H1 (cell line): ENCODE data around the gene RNF187. TPM values are rescaled to one million over a fixed set of nuclear protein-coding genes. Genes with fewer than 3 reads are reported as not detected.

Experiments
- CTCF ChIA-PET: fragments of 300-600 bp; sonication (Branson Sonifier 250); formaldehyde crosslinking; loops from one replicate; lab custom pipeline; 2021; ENCODE audit not compliant: partially characterized antibody; lab: Charles Lee
- POLR2A ChIA-PET: fragments of 300-600 bp; sonication (Branson Sonifier 250); formaldehyde crosslinking; loops from one replicate; lab custom pipeline; 2021; ENCODE audit warnings: inconsistent platforms; ENCODE audit not compliant: partially characterized antibody; lab: Charles Lee
- DNase-seq, 2 experiments: peaks; one replicate each; pipeline versions ENCODE4 v3.0.0 to v3.0.0-alpha.2; 2010 to 2022; ENCODE audit warnings: low spot score in 2 of 2, low read depth in 1 of 2, mixed read lengths in 1 of 2
- FAIRE-seq: peaks from 2 replicates; lab custom pipeline; 2011; peaks lifted over from hg19 to GRCh38; lab: Jason Lieb, UNC
- H2AFZ ChIP-seq: 2 replicates; pipeline ENCODE4 v1.8.1; 2012; ENCODE audit warnings: low read length, inconsistent platforms
- H2AK5ac ChIP-seq: 2 replicates; pipeline ENCODE4 v1.6.1; 2013; ENCODE audit warnings: low read depth, low read length
- H2BK120ac ChIP-seq: replicated peaks from 2 replicates; pipeline ENCODE3; 2013; ENCODE audit warnings: low read depth, low read length, inconsistent platforms
- H2BK12ac ChIP-seq: 2 replicates; pipeline ENCODE4 v1.6.1; 2013; ENCODE audit warnings: low read depth, low read length
- H2BK15ac ChIP-seq: 2 replicates; pipeline ENCODE4 v1.6.1; 2013; ENCODE audit warnings: low read length
- H2BK20ac ChIP-seq: 2 replicates; pipeline ENCODE4 v1.6.1; 2013; ENCODE audit warnings: low read length
- H2BK5ac ChIP-seq: 2 replicates; pipeline ENCODE4 v1.6.1; 2013; ENCODE audit warnings: low read depth, low read length
- H3K14ac ChIP-seq: 2 replicates; pipeline ENCODE4 v1.6.1; 2013; ENCODE audit warnings: inconsistent platforms; ENCODE audit not compliant: insufficient read length
- H3K18ac ChIP-seq: 2 replicates; pipeline ENCODE4 v1.6.1; 2013; ENCODE audit warnings: low read length; ENCODE audit errors: extremely low read depth
- H3K23ac ChIP-seq: 2 replicates; pipeline ENCODE4 v1.6.1; 2013; ENCODE audit warnings: inconsistent platforms; ENCODE audit not compliant: insufficient read length
- H3K23me2 ChIP-seq: 2 replicates; pipeline ENCODE4 v1.6.1; 2013; ENCODE audit warnings: low read depth, low read length
- H3K27ac ChIP-seq: 2 replicates; pipeline ENCODE4 v1.6.1; 2011; ENCODE audit warnings: low read depth, low read length, inconsistent platforms
- H3K27me3 ChIP-seq, 4 experiments: replicated peaks in 1 of 4; 1 replicate in 1 of 4; 2 replicates in 3 of 4; pipeline versions ENCODE4 v1.6.1 to v1.8.1; 2011 to 2013; ENCODE audit warnings: low read length in 3 of 4, mild to moderate bottlenecking in 3 of 4, inconsistent platforms in 2 of 4, mixed read lengths in 2 of 4, moderate library complexity in 1 of 4; ENCODE audit not compliant: control insufficient read depth in 3 of 4, insufficient read depth in 3 of 4; ENCODE audit errors: extremely low read depth in 1 of 4
- H3K36me3 ChIP-seq, 4 experiments: 2 replicates each; pipeline versions ENCODE4 v1.6.1 to v1.8.1; 2011 to 2013; ENCODE audit warnings: mild to moderate bottlenecking in 4 of 4, low read length in 3 of 4, moderate library complexity in 2 of 4, control low read depth in 1 of 4, inconsistent platforms in 1 of 4; ENCODE audit not compliant: insufficient read depth in 4 of 4, control insufficient read depth in 2 of 4
- H3K4ac ChIP-seq: replicated peaks from 2 replicates; pipeline ENCODE3; 2013; ENCODE audit warnings: low read length, low read depth, mixed read lengths, inconsistent platforms; ENCODE audit not compliant: insufficient read length
- H3K4me1 ChIP-seq, 4 experiments: replicated peaks in 1 of 4; 1 replicate in 1 of 4; 2 replicates in 3 of 4; pipeline versions ENCODE4 v1.6.1 to v1.8.1; 2011 to 2013; ENCODE audit warnings: low read length in 3 of 4, inconsistent platforms in 2 of 4, mixed read lengths in 1 of 4; ENCODE audit not compliant: insufficient read depth in 4 of 4, control insufficient read depth in 3 of 4
- H3K4me2 ChIP-seq, 2 experiments: 2 replicates each; pipeline versions ENCODE4 v1.6.1 to v1.8.1; 2011 to 2013; ENCODE audit warnings: low read depth in 2 of 2, low read length in 2 of 2, control low read depth in 1 of 2, inconsistent platforms in 1 of 2, mild to moderate bottlenecking in 1 of 2; ENCODE audit not compliant: insufficient read depth in 1 of 2
- H3K4me3 ChIP-seq, 4 experiments: fragments of 200-600, 300-600 bp in 1 of 4; sonication (generic), shearing (Covaris generic), sonication (Bioruptor Twin) in 1 of 4; 2 replicates each; pipeline versions ENCODE4 v1.5.1 to v1.8.1; 2011 to 2016; ENCODE audit warnings: low read length in 4 of 4, low read depth in 3 of 4, control low read depth in 2 of 4, inconsistent platforms in 2 of 4, mild to moderate bottlenecking in 2 of 4, mixed read lengths in 1 of 4, moderate library complexity in 1 of 4; ENCODE audit not compliant: insufficient read depth in 2 of 4; ENCODE audit errors: extremely low read depth in 1 of 4
- H3K56ac ChIP-seq: replicated peaks from 2 replicates; pipeline ENCODE3; 2013; ENCODE audit warnings: low read depth, mild to moderate bottlenecking, mixed read lengths, low read length, inconsistent platforms; ENCODE audit not compliant: insufficient read length
- H3K79me1 ChIP-seq: 2 replicates; pipeline ENCODE4 v1.6.1; 2013; ENCODE audit warnings: low read depth, low read length, control low read depth
- H3K79me2 ChIP-seq, 2 experiments: 2 replicates each; pipeline versions ENCODE4 v1.6.1 to v1.8.1; 2012 to 2013; ENCODE audit warnings: low read length in 2 of 2, mild to moderate bottlenecking in 2 of 2, inconsistent platforms in 1 of 2; ENCODE audit not compliant: insufficient read depth in 2 of 2, control insufficient read depth in 1 of 2
- H3K9ac ChIP-seq, 4 experiments: replicated peaks in 1 of 4; 1 replicate in 1 of 4; 2 replicates in 3 of 4; pipeline versions ENCODE4 v1.6.1 to v1.8.1; 2011 to 2013; ENCODE audit warnings: low read depth in 3 of 4, low read length in 3 of 4, control low read depth in 2 of 4, mild to moderate bottlenecking in 2 of 4, moderate library complexity in 2 of 4, inconsistent platforms in 1 of 4; ENCODE audit errors: extremely low read depth in 1 of 4
- H3K9me3 ChIP-seq, 2 experiments: 2 replicates each; pipeline versions ENCODE4 v1.6.1 to v1.8.1; 2012 to 2013; ENCODE audit warnings: mild to moderate bottlenecking in 2 of 2, moderate library complexity in 2 of 2, control low read depth in 1 of 2, inconsistent platforms in 1 of 2, low read depth in 1 of 2, low read length in 1 of 2, mixed read lengths in 1 of 2; ENCODE audit not compliant: insufficient read depth in 2 of 2
- H4K20me1 ChIP-seq, 2 experiments: replicated peaks in 1 of 2; 2 replicates each; pipeline versions ENCODE3 to v1.8.1; 2011 to 2013; ENCODE audit warnings: inconsistent platforms in 2 of 2, low read length in 2 of 2, mild to moderate bottlenecking in 1 of 2; ENCODE audit not compliant: insufficient read depth in 2 of 2, control insufficient read depth in 1 of 2
- H4K5ac ChIP-seq: 2 replicates; pipeline ENCODE4 v1.6.1; 2013; ENCODE audit warnings: low read length, low read depth, mixed read lengths, inconsistent platforms; ENCODE audit not compliant: insufficient read length
- H4K8ac ChIP-seq: 2 replicates; pipeline ENCODE4 v1.8.0; 2013; ENCODE audit warnings: mild to moderate bottlenecking, moderate library complexity, low read length, inconsistent platforms; ENCODE audit not compliant: insufficient read depth; ENCODE audit errors: extremely low read depth
- H4K91ac ChIP-seq: replicated peaks from 2 replicates; pipeline ENCODE3; 2013; ENCODE audit warnings: low read length, mixed read lengths, inconsistent platforms; ENCODE audit not compliant: insufficient read length
- KDM4A ChIP-seq: IDR thresholded peaks from one replicate; pipeline ENCODE4 v1.7.1; 2012; ENCODE audit warnings: low read depth, mild to moderate bottlenecking, moderate library complexity, low read length, inconsistent platforms; ENCODE audit not compliant: severe bottlenecking
- RXRA ChIP-seq: IDR thresholded peaks from 2 replicates; pipeline ENCODE4 v1.6.1; 2011; ENCODE audit warnings: low read depth, mild to moderate bottlenecking, low read length, moderate library complexity; ENCODE audit not compliant: insufficient read depth
- SP1 ChIP-seq: IDR thresholded peaks from 2 replicates; pipeline ENCODE4 v1.6.1; 2011; ENCODE audit warnings: low read depth, low read length
- TCF12 ChIP-seq: IDR thresholded peaks from 2 replicates; pipeline ENCODE4 v1.6.1; 2011; ENCODE audit warnings: low read depth, mild to moderate bottlenecking, low read length
- WGBS, 2 experiments: shearing (Covaris generic) in 1 of 2; methylation state at CpG; one replicate each; pipeline versions ENCODE4 v1.1.6 to v1.1.7; 2013 to 2015; ENCODE audit warnings: low lambda C conversion rate in 2 of 2, mixed read lengths in 2 of 2, inconsistent platforms in 1 of 2, low coverage in 1 of 2, missing lambda C conversion rate in 1 of 2; ENCODE audit not compliant: insufficient replicate concordance in 2 of 2, insufficient coverage in 1 of 2, insufficient read length in 1 of 2; ENCODE audit errors: extremely low coverage in 1 of 2, missing lambda C conversion rate in 1 of 2; 5-methylcytosine and 5-hydroxymethylcytosine counted together
- polyA plus RNA-seq, 7 experiments: library from polyadenylated mRNA; depleted of rRNA in 3 of 7; stranded (reverse) in 5 of 7; unstranded in 2 of 7; fragments of >200 nt in 5 of 7; fragments of 200-250 nt in 2 of 7; gene quantifications; 1 replicate in 5 of 7; 2 replicates in 1 of 7; 4 replicates in 1 of 7; pipeline versions ENCODE4 v1.2.1 to v1.2.3, GENCODE V29; 2011 to 2013; ENCODE audit warnings: missing spikeins in 2 of 7, mixed read lengths in 2 of 7
- total RNA-seq: library from RNA; stranded (reverse); fragmentation: NEBNext Ultra II Directional; extraction: Animal tissue kit (Norgen Biotek cat#: 25700); gene quantifications from 2 replicates; pipeline ENCODE4 v1.2.1, GENCODE V29; 2021

Gene RNF187
- total and polyA plus RNA-seq, 2 of the 8 experiments (the other 6 are each of a cell fraction or from before 2014, with no cell fraction given): 47.0 to 113 TPM

- peaks cover 16 to 80% (median 57%) of the 10 kb centered on the region in 4 experiments for H3K27me3 ChIP-seq
- POLR2A ChIA-PET: interaction anchor here (0.6 to 7.8 kb wide), 7 partner anchors 10 to 70 kb away, joined by 3 to 82 read pairs (median 5); a partner anchor contains a TSS
- no peak for DNase-seq
Observed at GRCh38 chr1:228445490-228445842, 41.7 kb upstream of the RNF187 start.

More at GRCh38 chr1:228445490-228445842, 41.7 kb upstream of the RNF187 start:
- Histone ChIP-seq H2AFZ (peak overlapping the region; percentile 63; the same call in 1 of the 2 replicates), H2AK5ac (no peak overlapping the region), H3K4ac (no peak overlapping the region), H3K14ac (no peak overlapping the region), H3K56ac (no peak overlapping the region), H4K20me1 (no peaks in the 10 kb centered on the region), H3K9me3 (no peaks in the 10 kb centered on the region), H2BK15ac (no peak overlapping the region), H3K23me2 (peaks cover 8% of the 10 kb centered on the region), H3K36me3 (no peaks in the 10 kb centered on the region), H4K5ac (no peak overlapping the region), H3K9ac (no peak overlapping the region), H3K18ac (no peak overlapping the region), H3K4me3 (peak overlapping the region; percentile 31 to 71 (median 54); a peak in 7 of 8 replicates), H3K79me1 (no peaks in the 10 kb centered on the region), H2BK120ac (no peak overlapping the region), H2BK12ac (no peak overlapping the region), H3K4me2 (peak overlapping the region; percentile 71 to 100), H3K79me2 (no peaks in the 10 kb centered on the region), H4K8ac (no peak overlapping the region), H3K27ac (no peak overlapping the region), H4K91ac (no peak overlapping the region), H2BK20ac (no peak overlapping the region), H3K4me1 (peaks cover 0 to 11% (median 2%) of the 10 kb centered on the region in 4 experiments; a peak in 5 of 7 replicates), H3K23ac (no peak overlapping the region), H2BK5ac (no peak overlapping the region)
- TF ChIP-seq TCF12: no peak
- TF ChIP-seq KDM4A: peak; percentile 36
- TF ChIP-seq RXRA: no peak
- no peak for TF ChIP-seq SP1
- FAIRE-seq: no peak
- WGBS, 2 experiments: 4% methylated on average over 13 of the region's 16 CpGs; no CpG with 5 or more reads in 1 of the 2 experiments
- CTCF ChIA-PET: interaction anchor here (0.8 to 3.9 kb wide), 5 partner anchors 10 to 71 kb away, joined by 3 to 23 read pairs (median 4); no protein-coding TSS in a partner anchor
